ENCODE results near the gene ZBTB20. TPM values are rescaled to one million over a fixed set of nuclear protein-coding genes. Genes with fewer than 3 reads are reported as not detected.
A peak's percentile ranks its signal among the peaks of the same experiment; 100 is the strongest.

The ZBTB20 gene
- total RNA-seq, 3 donors from 2014 or later (not counting 1 experiment from before 2014, with no cell fraction given), result 52.7 to 58.3 (median 55.9) TPM

DNA sequence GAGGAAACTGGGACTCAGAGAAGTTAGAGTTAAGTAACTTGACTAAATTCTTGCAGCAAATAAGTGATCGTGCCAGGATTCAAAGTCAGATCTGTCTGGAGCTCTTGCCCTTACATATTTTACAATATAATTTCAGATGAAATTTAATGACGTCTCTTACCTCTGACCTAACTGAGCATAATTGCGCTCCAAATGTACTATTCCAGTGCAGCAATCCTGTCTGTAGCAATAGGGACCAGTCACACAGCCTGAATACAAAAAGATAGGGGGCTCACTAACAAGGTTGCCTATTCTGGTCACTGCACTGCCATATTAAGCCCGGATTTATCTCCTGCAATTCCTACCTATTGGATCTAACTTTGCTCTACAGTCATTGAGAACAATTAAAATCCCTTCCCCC is 316.4 kb downstream of the ZBTB20 start:
- DNase-seq (no peak), ATAC-seq (no peak)
- H3K27ac ChIP-seq (ENCODE audit: low read length), result no peak overlapping the region
- H3K36me3 ChIP-seq (ENCODE audit: control insufficient read depth, insufficient read depth, low read length), result no peaks in the 10 kb centered on the region
- intact Hi-C loops (cut with micrococcal nuclease), result no loop called here
- 97% methylated on average over 4 of the region's 4 CpGs for WGBS (ENCODE audit: insufficient coverage)
- TF ChIP-seq, protein P1, sequence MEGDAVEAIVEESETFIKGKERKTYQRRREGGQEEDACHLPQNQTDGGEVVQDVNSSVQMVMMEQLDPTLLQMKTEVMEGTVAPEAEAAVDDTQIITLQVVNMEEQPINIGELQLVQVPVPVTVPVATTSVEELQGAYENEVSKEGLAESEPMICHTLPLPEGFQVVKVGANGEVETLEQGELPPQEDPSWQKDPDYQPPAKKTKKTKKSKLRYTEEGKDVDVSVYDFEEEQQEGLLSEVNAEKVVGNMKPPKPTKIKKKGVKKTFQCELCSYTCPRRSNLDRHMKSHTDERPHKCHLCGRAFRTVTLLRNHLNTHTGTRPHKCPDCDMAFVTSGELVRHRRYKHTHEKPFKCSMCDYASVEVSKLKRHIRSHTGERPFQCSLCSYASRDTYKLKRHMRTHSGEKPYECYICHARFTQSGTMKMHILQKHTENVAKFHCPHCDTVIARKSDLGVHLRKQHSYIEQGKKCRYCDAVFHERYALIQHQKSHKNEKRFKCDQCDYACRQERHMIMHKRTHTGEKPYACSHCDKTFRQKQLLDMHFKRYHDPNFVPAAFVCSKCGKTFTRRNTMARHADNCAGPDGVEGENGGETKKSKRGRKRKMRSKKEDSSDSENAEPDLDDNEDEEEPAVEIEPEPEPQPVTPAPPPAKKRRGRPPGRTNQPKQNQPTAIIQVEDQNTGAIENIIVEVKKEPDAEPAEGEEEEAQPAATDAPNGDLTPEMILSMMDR (IDR thresholded peaks at IDR 0.05), result no peak
- H3K4me3 ChIP-seq (ENCODE audit: low read length), result no peak overlapping the region
- Mint-ChIP-seq H3K4me1 (peaks cover 6 to 8% of the 10 kb centered on the region in 2 donors), H3K36me3 (no peaks in the 10 kb centered on the region), H3K9me3 (no peaks in the 10 kb centered on the region), H3K27ac (no peak overlapping the region), H3K27me3 (ENCODE audit: low read depth in 2 of 2) (no peaks in the 10 kb centered on the region), H3K4me3 (no peak overlapping the region)
- no peaks in the 10 kb centered on the region for H3K27me3 ChIP-seq (ENCODE audit: control insufficient read depth, insufficient read depth, low read length)
- no peaks in the 10 kb centered on the region for H3K9me3 ChIP-seq (ENCODE audit: control insufficient read depth, insufficient read depth, low read length)
- H3K4me1 ChIP-seq (ENCODE audit: control insufficient read depth, insufficient read depth, low read length), result no peaks in the 10 kb centered on the region

GRCh38 chr3:114829783-114830182 is 317.3 kb downstream of the ZBTB20 start:
- TF ChIP-seq, protein P1 (IDR thresholded peaks at IDR 0.05), result no peak
- H3K36me3 Mint-ChIP-seq, result no peaks in the 10 kb centered on the region
- 97% methylated on average over 2 of the region's 2 CpGs for WGBS (ENCODE audit: insufficient coverage)
- H3K4me1 Mint-ChIP-seq, result peaks cover 6 to 8% of the 10 kb centered on the region in 2 donors
- H3K27me3 Mint-ChIP-seq (ENCODE audit: low read depth in 2 of 2), result no peaks in the 10 kb centered on the region
- Histone ChIP-seq H3K9me3 (ENCODE audit: control insufficient read depth, insufficient read depth, low read length) (no peaks in the 10 kb centered on the region), H3K4me1 (ENCODE audit: control insufficient read depth, insufficient read depth, low read length) (no peaks in the 10 kb centered on the region), H3K36me3 (ENCODE audit: control insufficient read depth, insufficient read depth, low read length) (no peaks in the 10 kb centered on the region), H3K27me3 (ENCODE audit: control insufficient read depth, insufficient read depth, low read length) (no peaks in the 10 kb centered on the region), H3K27ac (ENCODE audit: low read length) (no peak overlapping the region), H3K4me3 (ENCODE audit: low read length) (no peak overlapping the region)
- ATAC-seq (no peak), DNase-seq (no peak)
- no peak overlapping the region for H3K27ac Mint-ChIP-seq
- intact Hi-C loops (cut with micrococcal nuclease), result loop anchor here (2.0 to 10.0 kb wide), 2 partner anchors 863 to 985 kb away; no protein-coding TSS in a partner anchor
- no peaks in the 10 kb centered on the region for H3K9me3 Mint-ChIP-seq
- H3K4me3 Mint-ChIP-seq, result no peak overlapping the region

DNA sequence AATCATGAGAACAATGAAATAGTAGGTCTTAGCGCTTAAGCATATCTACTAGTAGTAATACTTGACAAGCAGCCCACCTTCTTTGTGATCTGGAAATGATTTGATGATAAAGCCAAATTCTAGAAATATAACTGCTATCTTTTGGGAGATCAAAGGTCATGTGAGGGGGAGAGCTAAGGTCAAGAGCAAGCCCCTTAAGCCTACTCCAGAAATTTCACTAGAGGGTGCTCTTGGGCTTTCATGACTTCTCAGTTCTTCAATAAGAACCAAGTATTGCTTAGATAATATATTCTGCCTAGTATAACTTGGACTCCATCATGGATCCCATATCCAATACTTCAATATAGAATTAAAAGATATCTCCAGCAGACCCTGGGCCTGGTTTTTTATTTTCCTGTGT is 319.6 kb downstream of the ZBTB20 start:
- no CpG with 5 or more reads among the region's 1 CpG for WGBS (ENCODE audit: insufficient coverage)
- ATAC-seq (peak; percentile 39 to 80 (median 72)), DNase-seq (peak in 1 of 2 donors; percentile 52)

More for the DNA sequence above, 319.6 kb downstream of the ZBTB20 start:
- no peak overlapping the region for H3K4me3 ChIP-seq (ENCODE audit: low read length)
- Mint-ChIP-seq H3K4me1 (peaks cover 6 to 8% of the 10 kb centered on the region in 2 donors), H3K27ac (no peak overlapping the region), H3K36me3 (no peaks in the 10 kb centered on the region), H3K4me3 (no peak overlapping the region), H3K9me3 (no peaks in the 10 kb centered on the region), H3K27me3 (ENCODE audit: low read depth in 2 of 2) (no peaks in the 10 kb centered on the region)
- no peaks in the 10 kb centered on the region for H3K9me3 ChIP-seq (ENCODE audit: control insufficient read depth, insufficient read depth, low read length)
- H3K36me3 ChIP-seq (ENCODE audit: control insufficient read depth, insufficient read depth, low read length), result no peaks in the 10 kb centered on the region
- H3K27ac ChIP-seq (ENCODE audit: low read length), result no peak overlapping the region
- H3K27me3 ChIP-seq (ENCODE audit: control insufficient read depth, insufficient read depth, low read length), result no peaks in the 10 kb centered on the region
- H3K4me1 ChIP-seq (ENCODE audit: control insufficient read depth, insufficient read depth, low read length), result no peaks in the 10 kb centered on the region
- TF ChIP-seq, protein P1 (IDR thresholded peaks at IDR 0.05), result peak; percentile 43
- intact Hi-C loops (cut with micrococcal nuclease), result loop anchor here (10.0 kb wide), 1 partner anchor 987 kb away; no protein-coding TSS in a partner anchor
